GM21515 (cell line): ENCODE measurements around the gene SH3PXD2A.

ENCODE experiments used
- ATAC-seq: cut with Tn5 transposase; IDR thresholded peaks from one replicate; pipeline ENCODE4 v1.9.1; 2021; ENCODE audit not compliant: unreplicated experiment

SH3PXD2A gene

GRCh38 chr10:103855424-103855823 lies at the start of gene SH3PXD2A:
TSS of gene SH3PXD2A (minus strand) at chr10:103855576. CDS start at chr10:103855266, 310 bp downstream.
- ATAC-seq = no peak

GRCh38 chr10:103901299-103901698 lies 45.9 kb upstream of the SH3PXD2A start:
- no peak for ATAC-seq

GRCh38 chr10:103899312-103899711 lies 43.9 kb upstream of the SH3PXD2A start:
- ATAC-seq = no peak

- ATAC-seq = no peak
Observed at GRCh38 chr10:103897241-103897774, 41.9 kb upstream of the SH3PXD2A start.

GRCh38 chr10:103896225-103896624 lies 40.8 kb upstream of the SH3PXD2A start:
- no peak for ATAC-seq

GRCh38 chr10:103895411-103896186 lies 40.2 kb upstream of the SH3PXD2A start:
- no peak for ATAC-seq

- no peak for ATAC-seq
Observed at GRCh38 chr10:103894441-103894864, 39.1 kb upstream of the SH3PXD2A start.

GRCh38 chr10:103893817-103894216 lies 38.4 kb upstream of the SH3PXD2A start:
- ATAC-seq = no peak

GRCh38 chr10:103892181-103892580 lies 36.8 kb upstream of the SH3PXD2A start:
- ATAC-seq = no peak

GRCh38 chr10:103890688-103891087 lies 35.3 kb upstream of the SH3PXD2A start:
- ATAC-seq = no peak

- no peak for ATAC-seq
Observed at GRCh38 chr10:103890194-103890658, 34.9 kb upstream of the SH3PXD2A start.

- no peak for ATAC-seq
Observed at GRCh38 chr10:103889121-103889720, 33.8 kb upstream of the SH3PXD2A start.

- ATAC-seq = no peak
Observed at GRCh38 chr10:103888113-103888841, 32.9 kb upstream of the SH3PXD2A start.

GRCh38 chr10:103885617-103886016 lies 30.2 kb upstream of the SH3PXD2A start:
- no peak for ATAC-seq

- no peak for ATAC-seq
Observed at GRCh38 chr10:103884681-103885139, 29.3 kb upstream of the SH3PXD2A start.

GRCh38 chr10:103882285-103883007 lies 27.1 kb upstream of the SH3PXD2A start:
- no peak for ATAC-seq

- ATAC-seq = no peak
Observed at GRCh38 chr10:103881416-103882284, 26.3 kb upstream of the SH3PXD2A start.

- ATAC-seq = no peak
Observed at GRCh38 chr10:103879831-103880230, 24.5 kb upstream of the SH3PXD2A start.

GRCh38 chr10:103879409-103879808 lies 24.0 kb upstream of the SH3PXD2A start:
- ATAC-seq = no peak

GRCh38 chr10:103877861-103878260 lies 22.5 kb upstream of the SH3PXD2A start:
- no peak for ATAC-seq
